Cardiac muscle cell (in vitro differentiated cells and primary cell): ENCODE measurements around the gene DERL2. TPM values are rescaled to one million over a fixed set of nuclear protein-coding genes. Genes with fewer than 3 reads are reported as not detected.

ENCODE experiments used
- DNase-seq, 2 donors: peaks; one replicate each; pipeline versions ENCODE4 v3.0.0 to v3.0.0-alpha.2; 2010 to 2017; ENCODE audit warnings: low read depth in 1 of 2, low spot score in 1 of 2
- H3K27ac ChIP-seq: fragments of 200-600 bp; sonication (generic); 2 replicates; pipeline ENCODE4 v1.5.1; 2016
- H3K27me3 ChIP-seq: fragments of 200-600 bp; sonication (generic); 2 replicates; pipeline ENCODE4 v1.6.0; 2016; ENCODE audit warnings: control low read depth
- H3K36me3 ChIP-seq: fragments of 200-600 bp; sonication (generic); 2 replicates; pipeline ENCODE4 v1.5.1; 2016; ENCODE audit warnings: control low read depth
- H3K4me1 ChIP-seq: fragments of 200-600 bp; sonication (generic); 2 replicates; pipeline ENCODE4 v1.8.1; 2017; ENCODE audit warnings: low read depth, mild to moderate bottlenecking, mixed run types
- H3K4me3 ChIP-seq: fragments of 200-600 bp; sonication (generic); 2 replicates; pipeline ENCODE4 v1.5.1; 2016; ENCODE audit warnings: mild to moderate bottlenecking
- H3K9me3 ChIP-seq: fragments of 200-600 bp; sonication (generic); 2 replicates; pipeline ENCODE4 v1.5.1; 2017; ENCODE audit warnings: low read depth, mild to moderate bottlenecking, control low read depth
- polyA plus RNA-seq: library from polyadenylated mRNA; unstranded; fragments of >200 nt; fragmentation: Nextera tagmentation; extraction: Ambion mirVana; gene quantifications from 2 replicates; pipeline ENCODE4 v1.2.1, GENCODE V29; 2016
- total RNA-seq: library from RNA; depleted of rRNA; stranded (reverse); fragments of >200 nt; gene quantifications from 2 replicates; pipeline ENCODE4 v1.2.3, GENCODE V29; 2016
- TF ChIP-seq, protein P1 (sequence below): IDR thresholded peaks from 2 replicates; pipeline ENCODE4 v1.5.1; 2012; ENCODE audit warnings: low read depth, mild to moderate bottlenecking, low read length

The DERL2 gene
- total and polyA plus RNA-seq, 2 experiments from 2014 or later, result 30.4 to 73.5 TPM

DNA sequence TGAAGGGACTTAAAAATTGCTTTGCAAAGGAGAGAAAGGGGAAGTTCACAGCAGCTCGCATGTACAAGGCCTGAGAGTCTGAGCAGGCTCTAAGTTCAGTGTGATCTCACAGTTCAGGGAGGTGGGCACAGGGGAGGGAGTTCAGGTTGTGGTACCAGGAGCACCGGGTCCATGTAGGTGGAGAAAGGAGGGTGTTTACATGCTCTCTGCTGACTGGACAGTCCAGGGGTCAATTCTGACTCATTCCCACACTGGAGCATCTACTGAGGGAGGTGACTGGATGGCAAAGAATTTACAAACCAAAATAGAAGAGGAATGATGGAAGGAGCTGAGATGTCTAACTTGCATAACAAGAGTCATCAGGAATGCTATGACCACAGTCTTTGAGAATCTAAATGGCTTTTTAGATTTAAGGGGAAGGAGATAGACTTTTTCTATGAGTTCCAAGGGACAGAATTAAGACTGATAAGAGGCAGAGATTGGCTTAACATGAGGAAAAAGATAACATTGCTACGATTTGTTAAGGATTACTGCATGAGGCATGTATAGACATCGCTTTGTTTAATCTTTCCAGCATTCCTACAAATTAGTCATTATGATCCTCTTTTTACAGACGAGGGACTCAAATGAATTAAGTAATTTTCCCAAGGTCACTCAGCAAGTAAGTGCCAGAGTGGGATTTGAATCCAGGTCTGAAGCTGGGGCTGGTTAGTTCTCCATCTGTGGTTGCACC lies 30.2 kb upstream of the DERL2 start:
- Histone ChIP-seq H3K4me3 (no peak overlapping the region), H3K27me3 (no peaks in the 10 kb centered on the region), H3K27ac (no peak overlapping the region), H3K4me1 (no peaks in the 10 kb centered on the region), H3K36me3 (no peaks in the 10 kb centered on the region), H3K9me3 (no peaks in the 10 kb centered on the region)
- TF ChIP-seq, protein P1, sequence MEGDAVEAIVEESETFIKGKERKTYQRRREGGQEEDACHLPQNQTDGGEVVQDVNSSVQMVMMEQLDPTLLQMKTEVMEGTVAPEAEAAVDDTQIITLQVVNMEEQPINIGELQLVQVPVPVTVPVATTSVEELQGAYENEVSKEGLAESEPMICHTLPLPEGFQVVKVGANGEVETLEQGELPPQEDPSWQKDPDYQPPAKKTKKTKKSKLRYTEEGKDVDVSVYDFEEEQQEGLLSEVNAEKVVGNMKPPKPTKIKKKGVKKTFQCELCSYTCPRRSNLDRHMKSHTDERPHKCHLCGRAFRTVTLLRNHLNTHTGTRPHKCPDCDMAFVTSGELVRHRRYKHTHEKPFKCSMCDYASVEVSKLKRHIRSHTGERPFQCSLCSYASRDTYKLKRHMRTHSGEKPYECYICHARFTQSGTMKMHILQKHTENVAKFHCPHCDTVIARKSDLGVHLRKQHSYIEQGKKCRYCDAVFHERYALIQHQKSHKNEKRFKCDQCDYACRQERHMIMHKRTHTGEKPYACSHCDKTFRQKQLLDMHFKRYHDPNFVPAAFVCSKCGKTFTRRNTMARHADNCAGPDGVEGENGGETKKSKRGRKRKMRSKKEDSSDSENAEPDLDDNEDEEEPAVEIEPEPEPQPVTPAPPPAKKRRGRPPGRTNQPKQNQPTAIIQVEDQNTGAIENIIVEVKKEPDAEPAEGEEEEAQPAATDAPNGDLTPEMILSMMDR, result no peak
- DNase-seq, result peak in 1 of 2 donors; percentile 89

DNA sequence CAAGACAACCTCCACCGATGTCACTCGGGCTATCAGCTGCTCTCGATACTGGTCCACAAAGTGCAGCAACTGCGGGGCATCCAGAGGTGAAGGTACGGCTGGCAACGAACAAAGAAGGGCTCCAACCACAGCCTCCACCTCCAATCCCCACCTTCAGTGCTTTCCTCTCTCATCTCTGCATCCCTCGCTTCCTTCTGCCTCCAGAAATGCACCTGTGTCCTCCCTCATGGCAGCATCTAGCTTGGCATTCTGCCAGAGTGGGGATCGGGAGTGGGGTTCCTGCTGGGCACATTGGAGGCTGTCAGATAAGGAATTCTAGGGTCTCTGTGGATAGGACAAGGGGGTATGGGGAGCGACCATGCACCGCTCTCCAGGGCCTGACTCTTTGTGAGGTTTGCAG lies 29.0 kb upstream of the DERL2 start:
- Histone ChIP-seq H3K9me3 (no peaks in the 10 kb centered on the region), H3K36me3 (no peaks in the 10 kb centered on the region), H3K27ac (no peak overlapping the region), H3K27me3 (no peaks in the 10 kb centered on the region), H3K4me3 (no peak overlapping the region), H3K4me1 (no peaks in the 10 kb centered on the region)
- DNase-seq, result no peak
- TF ChIP-seq, protein P1, result no peak

GRCh38 chr17:5513628-5514027 lies 27.6 kb upstream of the DERL2 start:
- no peaks in the 10 kb centered on the region for H3K27me3 ChIP-seq
- no peak overlapping the region for H3K27ac ChIP-seq
- TF ChIP-seq, protein P1, result no peak
- no peaks in the 10 kb centered on the region for H3K4me1 ChIP-seq
- DNase-seq, result no peak
- H3K4me3 ChIP-seq, result no peak overlapping the region
- no peaks in the 10 kb centered on the region for H3K9me3 ChIP-seq
- H3K36me3 ChIP-seq, result no peaks in the 10 kb centered on the region

GRCh38 chr17:5511401-5512225 lies 25.6 kb upstream of the DERL2 start:
- no peaks in the 10 kb centered on the region for H3K36me3 ChIP-seq
- TF ChIP-seq, protein P1, result no peak
- DNase-seq, result peak in 1 of 2 donors; percentile 63
- no peaks in the 10 kb centered on the region for H3K4me1 ChIP-seq
- H3K27ac ChIP-seq, result no peak overlapping the region
- H3K9me3 ChIP-seq, result no peaks in the 10 kb centered on the region
- no peaks in the 10 kb centered on the region for H3K27me3 ChIP-seq
- no peak overlapping the region for H3K4me3 ChIP-seq

DNA sequence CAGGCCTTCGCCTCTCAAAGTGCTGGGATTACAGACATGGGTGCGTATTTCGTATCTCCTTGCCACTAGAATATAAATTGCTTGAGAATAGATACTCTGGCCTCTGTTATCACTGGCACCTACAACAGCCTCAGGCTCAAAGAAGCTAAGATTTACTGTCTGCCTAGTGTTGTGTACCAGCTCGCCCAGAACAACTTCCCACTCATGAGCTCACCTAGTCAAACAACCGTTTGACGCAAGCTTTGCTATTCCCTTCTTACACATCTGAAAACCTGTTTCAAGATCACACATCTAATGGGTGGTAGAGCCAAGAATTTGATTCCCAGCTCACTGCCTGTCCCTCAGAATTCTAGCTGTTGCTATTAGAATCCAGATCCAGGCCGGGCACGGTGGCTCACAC lies 24.8 kb upstream of the DERL2 start:
- TF ChIP-seq, protein P1, result no peak
- Histone ChIP-seq H3K36me3 (no peaks in the 10 kb centered on the region), H3K4me1 (no peaks in the 10 kb centered on the region), H3K4me3 (no peak overlapping the region), H3K27me3 (no peaks in the 10 kb centered on the region), H3K27ac (no peak overlapping the region), H3K9me3 (no peaks in the 10 kb centered on the region)
- no peak for DNase-seq
